ENCODE results near the gene HOXD4. TPM values are rescaled to one million over a fixed set of nuclear protein-coding genes. Genes with fewer than 3 reads are reported as not detected.

HOXD4 gene
- 1 to 10 TPM in 2 of 4 donors, under 1 TPM in 1, not detected in 1; 0.69 to 3.6 (median 1.3) TPM for total RNA-seq

DNA sequence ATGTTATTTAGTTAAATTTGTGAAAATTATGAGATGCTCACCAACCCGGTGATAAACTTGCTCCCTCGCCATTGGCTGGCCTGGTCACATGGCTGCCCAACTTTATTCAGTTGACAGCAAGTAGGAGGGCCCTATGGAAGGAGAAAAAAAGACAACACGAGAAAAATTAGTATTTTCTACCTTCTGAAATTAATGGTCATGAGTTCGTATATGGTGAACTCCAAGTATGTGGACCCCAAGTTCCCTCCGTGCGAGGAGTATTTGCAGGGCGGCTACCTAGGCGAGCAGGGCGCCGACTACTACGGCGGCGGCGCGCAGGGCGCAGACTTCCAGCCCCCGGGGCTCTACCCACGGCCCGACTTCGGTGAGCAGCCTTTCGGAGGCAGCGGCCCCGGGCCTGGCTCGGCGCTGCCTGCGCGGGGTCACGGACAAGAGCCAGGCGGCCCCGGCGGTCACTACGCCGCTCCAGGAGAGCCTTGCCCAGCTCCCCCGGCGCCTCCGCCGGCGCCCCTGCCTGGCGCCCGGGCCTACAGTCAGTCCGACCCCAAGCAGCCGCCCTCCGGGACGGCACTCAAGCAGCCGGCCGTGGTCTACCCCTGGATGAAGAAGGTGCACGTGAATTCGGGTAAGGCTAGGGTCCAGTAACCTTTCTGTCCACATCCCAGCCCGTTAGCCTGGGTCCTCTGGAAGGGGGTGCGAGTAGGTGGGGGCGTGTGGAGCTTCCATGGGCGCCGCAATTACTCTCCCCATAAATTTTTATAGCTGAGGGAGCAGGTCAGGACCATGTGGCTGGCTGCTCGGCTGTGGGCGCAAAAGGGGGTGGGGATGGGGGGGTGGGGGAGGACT is at the start of gene HOXD4:
HOXD4 (plus strand) TSS at position 109 of the 846 bp plus-strand sequence; CDS start at position 193, 84 bp downstream.
- peaks cover 0 to 18% (median 0%) of the 10 kb centered on the region in 3 donors for H3K4me1 ChIP-seq
- H3K27me3 ChIP-seq: peaks cover 100% of the 10 kb centered on the region
- H3K36me3 ChIP-seq: no peaks in the 10 kb centered on the region
- no peaks in the 10 kb centered on the region for H3K9me3 ChIP-seq
- peak; percentile 11 for ATAC-seq
- peak within 1 kb of the TSS in 1 of 2 donors; percentile 41 for H3K4me3 ChIP-seq
- TF ChIP-seq, protein P1, sequence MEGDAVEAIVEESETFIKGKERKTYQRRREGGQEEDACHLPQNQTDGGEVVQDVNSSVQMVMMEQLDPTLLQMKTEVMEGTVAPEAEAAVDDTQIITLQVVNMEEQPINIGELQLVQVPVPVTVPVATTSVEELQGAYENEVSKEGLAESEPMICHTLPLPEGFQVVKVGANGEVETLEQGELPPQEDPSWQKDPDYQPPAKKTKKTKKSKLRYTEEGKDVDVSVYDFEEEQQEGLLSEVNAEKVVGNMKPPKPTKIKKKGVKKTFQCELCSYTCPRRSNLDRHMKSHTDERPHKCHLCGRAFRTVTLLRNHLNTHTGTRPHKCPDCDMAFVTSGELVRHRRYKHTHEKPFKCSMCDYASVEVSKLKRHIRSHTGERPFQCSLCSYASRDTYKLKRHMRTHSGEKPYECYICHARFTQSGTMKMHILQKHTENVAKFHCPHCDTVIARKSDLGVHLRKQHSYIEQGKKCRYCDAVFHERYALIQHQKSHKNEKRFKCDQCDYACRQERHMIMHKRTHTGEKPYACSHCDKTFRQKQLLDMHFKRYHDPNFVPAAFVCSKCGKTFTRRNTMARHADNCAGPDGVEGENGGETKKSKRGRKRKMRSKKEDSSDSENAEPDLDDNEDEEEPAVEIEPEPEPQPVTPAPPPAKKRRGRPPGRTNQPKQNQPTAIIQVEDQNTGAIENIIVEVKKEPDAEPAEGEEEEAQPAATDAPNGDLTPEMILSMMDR (IDR thresholded peaks at IDR 0.05): no peak
- TF ChIP-seq POLR2A (IDR thresholded peaks at IDR 0.05) (no peak), POLR2AphosphoS5 (IDR thresholded peaks at IDR 0.05) (no peak), EP300 (IDR thresholded peaks at IDR 0.05) (no peak)
- no peak within 1 kb of the TSS for H3K27ac ChIP-seq
- WGBS, 2 donors (ENCODE audit: low coverage in 1 of 2): 0 to 16% methylated on average over 1 to 15 of the region's 55 CpGs

DNA sequence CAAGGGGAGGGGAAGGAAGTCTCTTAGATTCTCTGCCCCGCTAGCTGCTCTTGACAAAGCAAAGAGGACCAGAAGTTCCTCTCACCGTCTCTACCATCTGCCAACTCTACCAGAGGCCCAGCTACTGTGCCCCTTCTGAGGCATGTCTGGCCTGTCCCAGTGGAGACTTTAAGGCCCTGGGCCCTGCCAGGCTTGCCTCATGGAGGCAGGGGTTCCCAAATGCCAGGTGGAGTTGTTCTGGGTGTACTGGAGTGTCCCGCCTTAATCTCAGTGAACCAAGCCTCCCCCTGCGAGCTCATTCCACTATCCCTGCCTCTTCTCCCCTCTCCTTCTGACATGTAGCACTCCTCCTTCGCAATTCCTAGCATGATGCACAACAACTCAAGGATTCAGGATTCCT is 49.5 kb upstream of the HOXD4 start:
- H3K9me3 ChIP-seq: no peaks in the 10 kb centered on the region

DNA sequence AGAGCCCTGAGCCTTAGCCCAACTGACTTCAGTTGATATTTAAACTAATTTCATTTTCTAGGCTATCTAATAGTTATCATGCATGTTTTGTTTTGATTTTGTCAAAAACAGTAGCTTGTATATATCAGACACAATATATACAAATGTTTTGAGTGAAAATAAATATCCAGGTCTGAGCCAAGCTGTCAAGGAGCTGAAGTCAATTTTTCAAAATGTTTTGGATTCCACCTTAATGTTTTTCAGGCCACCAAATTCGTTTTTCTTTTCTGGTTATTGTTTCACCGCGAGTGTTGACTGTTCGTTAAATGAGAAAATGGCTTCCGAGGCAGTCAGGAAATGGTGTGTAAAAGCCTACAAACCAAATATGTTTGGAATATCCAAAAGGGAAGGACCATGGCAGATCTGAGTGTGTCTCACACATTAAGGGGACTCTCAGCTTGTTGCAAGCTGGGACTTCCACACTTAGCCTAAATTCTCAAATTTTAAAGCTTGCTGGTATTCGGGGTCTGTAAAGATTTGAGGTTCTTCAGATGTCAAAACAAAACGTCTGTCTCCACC is 49.0 kb upstream of the HOXD4 start:
- H3K27ac ChIP-seq: no peak overlapping the region
- no peak overlapping the region for H3K4me3 ChIP-seq
- peaks cover 0 to 65% (median 31%) of the 10 kb centered on the region in 3 donors for H3K4me1 ChIP-seq
- 18 to 28% methylated on average over 7 of the region's 7 CpGs for WGBS, 2 donors (ENCODE audit: low coverage in 1 of 2)
- no peaks in the 10 kb centered on the region for H3K9me3 ChIP-seq
- ATAC-seq: no peak
- H3K36me3 ChIP-seq: no peaks in the 10 kb centered on the region
- TF ChIP-seq POLR2AphosphoS5 (IDR thresholded peaks at IDR 0.05) (no peak), POLR2A (IDR thresholded peaks at IDR 0.05) (no peak), EP300 (IDR thresholded peaks at IDR 0.05) (no peak)
- TF ChIP-seq, protein P1 (IDR thresholded peaks at IDR 0.05): no peak
- H3K27me3 ChIP-seq: peaks cover 100% of the 10 kb centered on the region

More for the DNA sequence above, 49.5 kb upstream of the HOXD4 start:
- no peak overlapping the region for H3K4me3 ChIP-seq
- no peak overlapping the region for H3K27ac ChIP-seq
- TF ChIP-seq POLR2A (IDR thresholded peaks at IDR 0.05) (no peak), EP300 (IDR thresholded peaks at IDR 0.05) (no peak), POLR2AphosphoS5 (IDR thresholded peaks at IDR 0.05) (no peak)
- TF ChIP-seq, protein P1 (IDR thresholded peaks at IDR 0.05): no peak
- H3K36me3 ChIP-seq: no peaks in the 10 kb centered on the region
- H3K4me1 ChIP-seq: peaks cover 0 to 65% (median 29%) of the 10 kb centered on the region in 3 donors
- peaks cover 100% of the 10 kb centered on the region for H3K27me3 ChIP-seq
- ATAC-seq: no peak
- 5 to 7% methylated on average over 2 to 3 of the region's 5 CpGs for WGBS, 2 donors (ENCODE audit: low coverage in 1 of 2)

DNA sequence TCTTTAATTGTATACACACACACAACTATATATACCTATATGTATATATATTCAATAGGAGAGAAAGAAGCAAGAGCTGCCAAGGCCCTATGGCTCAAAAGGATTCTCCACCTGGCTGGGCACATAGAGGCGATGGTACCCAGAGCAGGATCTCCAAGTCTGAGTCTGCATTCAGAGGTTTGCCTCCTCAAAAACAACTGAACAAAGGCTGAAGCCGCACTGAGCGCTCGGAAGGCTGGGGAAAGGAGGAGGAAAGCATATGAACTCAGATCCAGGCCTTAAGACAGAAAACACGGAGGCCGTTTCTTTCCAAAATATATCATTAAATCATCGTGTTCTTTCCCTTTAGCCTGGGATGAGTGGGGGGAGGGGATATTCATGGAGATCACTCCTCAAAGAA is 48.2 kb upstream of the HOXD4 start:
- Histone ChIP-seq H3K4me3 (no peak overlapping the region), H3K9me3 (no peaks in the 10 kb centered on the region), H3K36me3 (no peaks in the 10 kb centered on the region), H3K4me1 (peaks cover 0 to 64% (median 29%) of the 10 kb centered on the region in 3 donors), H3K27me3 (peaks cover 99% of the 10 kb centered on the region), H3K27ac (no peak overlapping the region)
- TF ChIP-seq POLR2A (IDR thresholded peaks at IDR 0.05) (no peak), EP300 (IDR thresholded peaks at IDR 0.05) (no peak), POLR2AphosphoS5 (IDR thresholded peaks at IDR 0.05) (no peak)
- 29 to 35% methylated on average over 7 of the region's 7 CpGs for WGBS, 2 donors (ENCODE audit: low coverage in 1 of 2)
- no peak for ATAC-seq

DNA sequence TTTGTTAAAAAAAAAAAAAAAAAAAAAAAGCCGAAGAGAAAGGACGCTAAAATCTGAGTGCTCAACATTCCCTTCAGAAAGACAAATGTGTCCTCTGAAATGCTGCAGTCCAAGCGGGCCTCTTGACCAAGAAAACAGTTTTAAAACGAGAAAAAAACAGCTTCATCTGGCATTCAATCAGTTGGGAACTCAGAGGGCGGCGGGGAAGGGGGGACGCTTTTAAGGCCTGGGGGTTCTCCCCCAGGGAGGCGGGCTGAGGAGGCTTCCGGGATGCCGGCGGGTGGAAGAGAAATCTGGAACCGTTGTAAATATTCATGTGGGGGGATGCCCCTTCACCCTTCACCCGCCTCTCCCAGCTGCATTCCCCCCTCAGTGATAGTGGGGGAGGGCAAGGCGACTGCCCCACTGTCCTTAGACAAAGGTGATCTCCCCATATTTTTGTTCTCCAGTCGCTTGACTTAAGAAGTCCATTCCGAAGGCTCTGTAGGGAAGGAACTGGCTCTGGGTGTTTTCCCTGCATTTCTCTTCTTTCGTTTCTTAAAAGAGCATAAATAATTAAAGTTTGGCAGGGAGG is 47.5 kb upstream of the HOXD4 start:
- peaks cover 99% of the 10 kb centered on the region for H3K27me3 ChIP-seq
- H3K9me3 ChIP-seq: no peaks in the 10 kb centered on the region
- WGBS, 2 donors (ENCODE audit: low coverage in 1 of 2): 4 to 6% methylated on average over 8 to 13 of the region's 17 CpGs
- peaks cover 0 to 64% (median 31%) of the 10 kb centered on the region in 3 donors for H3K4me1 ChIP-seq
- H3K27ac ChIP-seq: no peak overlapping the region
- TF ChIP-seq POLR2A (IDR thresholded peaks at IDR 0.05) (no peak), EP300 (IDR thresholded peaks at IDR 0.05) (no peak), POLR2AphosphoS5 (IDR thresholded peaks at IDR 0.05) (no peak)
- TF ChIP-seq, protein P1 (IDR thresholded peaks at IDR 0.05): no peak
- H3K4me3 ChIP-seq: no peak overlapping the region
- ATAC-seq: no peak
- H3K36me3 ChIP-seq: no peaks in the 10 kb centered on the region

All from gastroesophageal sphincter (tissue), 4 donors.